ENCODE results near the gene BNIP2.

DNA sequence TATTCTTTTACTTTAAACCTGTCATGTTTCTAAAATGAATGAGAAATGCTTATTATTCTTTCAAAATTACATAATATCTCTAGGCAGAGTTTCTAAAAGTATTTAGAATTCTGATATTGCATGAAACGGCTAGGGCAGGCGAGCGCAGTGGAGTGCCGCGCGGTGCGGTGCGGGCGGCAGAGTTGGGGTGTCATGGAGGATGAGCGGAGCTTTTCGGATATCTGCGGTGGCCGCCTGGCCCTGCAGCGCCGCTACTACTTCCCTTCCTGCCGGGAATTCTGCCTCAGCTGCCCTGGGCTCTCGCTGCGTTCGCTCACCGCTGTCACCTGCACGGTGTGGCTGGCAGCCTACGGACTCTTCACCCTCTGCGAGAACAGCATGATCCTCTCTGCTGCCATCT is 12.6 kb downstream of the BNIP2 start:
- TF ChIP-seq MAFG (CRISPR knock-in tag; IDR thresholded peaks at IDR 0.05) (no peak), TCF7L2 (IDR thresholded peaks at IDR 0.05; ENCODE audit: low read depth, low read length) (no peak), ZSCAN20 (CRISPR knock-in tag; IDR thresholded peaks at IDR 0.05; ENCODE audit: borderline replicate concordance) (no peak), ZBTB1 (CRISPR knock-in tag; IDR thresholded peaks at IDR 0.05; ENCODE audit: borderline replicate concordance) (no peak), ZNF644 (CRISPR knock-in tag; IDR thresholded peaks at IDR 0.05; ENCODE audit: low read depth) (no peak), CBFB (CRISPR knock-in tag; IDR thresholded peaks at IDR 0.05) (no peak), ZFP82 (CRISPR knock-in tag; IDR thresholded peaks at IDR 0.05; ENCODE audit: borderline replicate concordance) (no peak), NCOA2 (CRISPR knock-in tag; IDR thresholded peaks at IDR 0.05) (no peak), EZH2 (conservative IDR thresholded peaks at IDR 0.05; ENCODE audit: low read depth, low read length) (no peak), GATA4 (IDR thresholded peaks at IDR 0.05; ENCODE audit: borderline replicate concordance, low read depth) (no peak)
- TF ChIP-seq, protein P1, sequence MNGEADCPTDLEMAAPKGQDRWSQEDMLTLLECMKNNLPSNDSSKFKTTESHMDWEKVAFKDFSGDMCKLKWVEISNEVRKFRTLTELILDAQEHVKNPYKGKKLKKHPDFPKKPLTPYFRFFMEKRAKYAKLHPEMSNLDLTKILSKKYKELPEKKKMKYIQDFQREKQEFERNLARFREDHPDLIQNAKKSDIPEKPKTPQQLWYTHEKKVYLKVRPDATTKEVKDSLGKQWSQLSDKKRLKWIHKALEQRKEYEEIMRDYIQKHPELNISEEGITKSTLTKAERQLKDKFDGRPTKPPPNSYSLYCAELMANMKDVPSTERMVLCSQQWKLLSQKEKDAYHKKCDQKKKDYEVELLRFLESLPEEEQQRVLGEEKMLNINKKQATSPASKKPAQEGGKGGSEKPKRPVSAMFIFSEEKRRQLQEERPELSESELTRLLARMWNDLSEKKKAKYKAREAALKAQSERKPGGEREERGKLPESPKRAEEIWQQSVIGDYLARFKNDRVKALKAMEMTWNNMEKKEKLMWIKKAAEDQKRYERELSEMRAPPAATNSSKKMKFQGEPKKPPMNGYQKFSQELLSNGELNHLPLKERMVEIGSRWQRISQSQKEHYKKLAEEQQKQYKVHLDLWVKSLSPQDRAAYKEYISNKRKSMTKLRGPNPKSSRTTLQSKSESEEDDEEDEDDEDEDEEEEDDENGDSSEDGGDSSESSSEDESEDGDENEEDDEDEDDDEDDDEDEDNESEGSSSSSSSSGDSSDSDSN (CRISPR knock-in tag; IDR thresholded peaks at IDR 0.05) = no peak
- TF ChIP-seq, protein P2, sequence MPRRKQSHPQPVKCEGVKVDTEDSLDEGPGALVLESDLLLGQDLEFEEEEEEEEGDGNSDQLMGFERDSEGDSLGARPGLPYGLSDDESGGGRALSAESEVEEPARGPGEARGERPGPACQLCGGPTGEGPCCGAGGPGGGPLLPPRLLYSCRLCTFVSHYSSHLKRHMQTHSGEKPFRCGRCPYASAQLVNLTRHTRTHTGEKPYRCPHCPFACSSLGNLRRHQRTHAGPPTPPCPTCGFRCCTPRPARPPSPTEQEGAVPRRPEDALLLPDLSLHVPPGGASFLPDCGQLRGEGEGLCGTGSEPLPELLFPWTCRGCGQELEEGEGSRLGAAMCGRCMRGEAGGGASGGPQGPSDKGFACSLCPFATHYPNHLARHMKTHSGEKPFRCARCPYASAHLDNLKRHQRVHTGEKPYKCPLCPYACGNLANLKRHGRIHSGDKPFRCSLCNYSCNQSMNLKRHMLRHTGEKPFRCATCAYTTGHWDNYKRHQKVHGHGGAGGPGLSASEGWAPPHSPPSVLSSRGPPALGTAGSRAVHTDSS (CRISPR knock-in tag; conservative IDR thresholded peaks at IDR 0.05) = no peak
- TF ChIP-seq, protein P3, sequence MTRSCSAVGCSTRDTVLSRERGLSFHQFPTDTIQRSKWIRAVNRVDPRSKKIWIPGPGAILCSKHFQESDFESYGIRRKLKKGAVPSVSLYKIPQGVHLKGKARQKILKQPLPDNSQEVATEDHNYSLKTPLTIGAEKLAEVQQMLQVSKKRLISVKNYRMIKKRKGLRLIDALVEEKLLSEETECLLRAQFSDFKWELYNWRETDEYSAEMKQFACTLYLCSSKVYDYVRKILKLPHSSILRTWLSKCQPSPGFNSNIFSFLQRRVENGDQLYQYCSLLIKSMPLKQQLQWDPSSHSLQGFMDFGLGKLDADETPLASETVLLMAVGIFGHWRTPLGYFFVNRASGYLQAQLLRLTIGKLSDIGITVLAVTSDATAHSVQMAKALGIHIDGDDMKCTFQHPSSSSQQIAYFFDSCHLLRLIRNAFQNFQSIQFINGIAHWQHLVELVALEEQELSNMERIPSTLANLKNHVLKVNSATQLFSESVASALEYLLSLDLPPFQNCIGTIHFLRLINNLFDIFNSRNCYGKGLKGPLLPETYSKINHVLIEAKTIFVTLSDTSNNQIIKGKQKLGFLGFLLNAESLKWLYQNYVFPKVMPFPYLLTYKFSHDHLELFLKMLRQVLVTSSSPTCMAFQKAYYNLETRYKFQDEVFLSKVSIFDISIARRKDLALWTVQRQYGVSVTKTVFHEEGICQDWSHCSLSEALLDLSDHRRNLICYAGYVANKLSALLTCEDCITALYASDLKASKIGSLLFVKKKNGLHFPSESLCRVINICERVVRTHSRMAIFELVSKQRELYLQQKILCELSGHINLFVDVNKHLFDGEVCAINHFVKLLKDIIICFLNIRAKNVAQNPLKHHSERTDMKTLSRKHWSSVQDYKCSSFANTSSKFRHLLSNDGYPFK (CRISPR knock-in tag; IDR thresholded peaks at IDR 0.05; ENCODE audit: borderline replicate concordance) = no peak
- TF ChIP-seq, protein P4, sequence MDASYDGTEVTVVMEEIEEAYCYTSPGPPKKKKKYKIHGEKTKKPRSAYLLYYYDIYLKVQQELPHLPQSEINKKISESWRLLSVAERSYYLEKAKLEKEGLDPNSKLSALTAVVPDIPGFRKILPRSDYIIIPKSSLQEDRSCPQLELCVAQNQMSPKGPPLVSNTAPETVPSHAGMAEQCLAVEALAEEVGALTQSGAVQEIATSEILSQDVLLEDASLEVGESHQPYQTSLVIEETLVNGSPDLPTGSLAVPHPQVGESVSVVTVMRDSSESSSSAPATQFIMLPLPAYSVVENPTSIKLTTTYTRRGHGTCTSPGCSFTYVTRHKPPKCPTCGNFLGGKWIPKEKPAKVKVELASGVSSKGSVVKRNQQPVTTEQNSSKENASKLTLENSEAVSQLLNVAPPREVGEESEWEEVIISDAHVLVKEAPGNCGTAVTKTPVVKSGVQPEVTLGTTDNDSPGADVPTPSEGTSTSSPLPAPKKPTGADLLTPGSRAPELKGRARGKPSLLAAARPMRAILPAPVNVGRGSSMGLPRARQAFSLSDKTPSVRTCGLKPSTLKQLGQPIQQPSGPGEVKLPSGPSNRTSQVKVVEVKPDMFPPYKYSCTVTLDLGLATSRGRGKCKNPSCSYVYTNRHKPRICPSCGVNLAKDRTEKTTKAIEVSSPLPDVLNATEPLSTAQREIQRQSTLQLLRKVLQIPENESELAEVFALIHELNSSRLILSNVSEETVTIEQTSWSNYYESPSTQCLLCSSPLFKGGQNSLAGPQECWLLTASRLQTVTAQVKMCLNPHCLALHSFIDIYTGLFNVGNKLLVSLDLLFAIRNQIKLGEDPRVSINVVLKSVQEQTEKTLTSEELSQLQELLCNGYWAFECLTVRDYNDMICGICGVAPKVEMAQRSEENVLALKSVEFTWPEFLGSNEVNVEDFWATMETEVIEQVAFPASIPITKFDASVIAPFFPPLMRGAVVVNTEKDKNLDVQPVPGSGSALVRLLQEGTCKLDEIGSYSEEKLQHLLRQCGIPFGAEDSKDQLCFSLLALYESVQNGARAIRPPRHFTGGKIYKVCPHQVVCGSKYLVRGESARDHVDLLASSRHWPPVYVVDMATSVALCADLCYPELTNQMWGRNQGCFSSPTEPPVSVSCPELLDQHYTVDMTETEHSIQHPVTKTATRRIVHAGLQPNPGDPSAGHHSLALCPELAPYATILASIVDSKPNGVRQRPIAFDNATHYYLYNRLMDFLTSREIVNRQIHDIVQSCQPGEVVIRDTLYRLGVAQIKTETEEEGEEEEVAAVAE (CRISPR knock-in tag; IDR thresholded peaks at IDR 0.05; ENCODE audit: borderline replicate concordance) = no peak
